Activated CD8-positive, alpha-beta memory T cell treated with anti-CD3 and anti-CD28 coated beads, Interleukin-2, amount 10 ng/mL, durations not matched to agents 7 days and 5 days (primary cell): ENCODE results near the gene DYNLT2. TPM values are rescaled to one million over a fixed set of nuclear protein-coding genes. Genes with fewer than 3 reads are reported as not detected.
"Not testable (repeated sequence)": the region's sequence is repeated elsewhere in the genome, so short reads cannot be mapped to it uniquely, and the experiment has no call there.

ENCODE experiments used
- ATAC-seq: fragments of 150-1000 bp; cut with Tn5 transposase; one replicate; pipeline ENCODE4 v1.10.0; 2021; ENCODE audit warnings: moderate library complexity
- CTCF ChIA-PET: fragments of 350-600 bp; sonication (Branson Sonifier 250); formaldehyde crosslinking; loops from one replicate; lab custom pipeline; 2021; ENCODE audit warnings: antibody characterized with exemption; lab: Charles Lee
- DNase-seq: peaks from one replicate; pipeline ENCODE4 v3.0.0-alpha.2; 2020
- H3K27ac Mint-ChIP-seq: one replicate; pipeline ENCODE4 v1.8.0; 2021; ENCODE audit warnings: mild to moderate bottlenecking, mixed read lengths
- H3K27me3 Mint-ChIP-seq: one replicate; pipeline ENCODE4 v1.8.0; 2021; ENCODE audit warnings: mixed read lengths
- H3K36me3 Mint-ChIP-seq: one replicate; pipeline ENCODE4 v1.8.0; 2021; ENCODE audit warnings: mild to moderate bottlenecking, mixed read lengths
- H3K4me1 Mint-ChIP-seq: one replicate; pipeline ENCODE4 v1.8.0; 2021; ENCODE audit warnings: mixed read lengths
- H3K4me3 Mint-ChIP-seq: one replicate; pipeline ENCODE4 v1.8.0; 2021; ENCODE audit warnings: mild to moderate bottlenecking, moderate library complexity, mixed read lengths
- H3K9me3 Mint-ChIP-seq: one replicate; pipeline ENCODE4 v1.8.0; 2022; ENCODE audit warnings: low read depth, mixed read lengths
- total RNA-seq, 2 experiments: library from RNA; stranded (reverse); gene quantifications; one replicate each; pipeline ENCODE4 v1.2.3, GENCODE V29; 2021

Gene DYNLT2
- total RNA-seq, 2 experiments from 2014 or later: 2.0 to 3.3 TPM

- DNase-seq (no peak), ATAC-seq (no peak)
- Mint-ChIP-seq H3K4me1 (peaks cover under 1% of the 10 kb centered on the region), H3K27ac (no peak overlapping the region), H3K4me3 (no peak overlapping the region), H3K9me3 (no peaks in the 10 kb centered on the region), H3K27me3 (no peaks in the 10 kb centered on the region), H3K36me3 (peaks cover 24% of the 10 kb centered on the region)
- CTCF ChIA-PET: no interaction called here
Measured at GRCh38 chr6:169779092-169779815, 27.9 kb upstream of the DYNLT2 start.

GRCh38 chr6:169778646-169779045 lies 27.3 kb upstream of the DYNLT2 start:
- Mint-ChIP-seq H3K27me3 (no peaks in the 10 kb centered on the region), H3K4me1 (peaks cover 5% of the 10 kb centered on the region), H3K9me3 (no peaks in the 10 kb centered on the region), H3K27ac (no peak overlapping the region), H3K36me3 (peaks cover 24% of the 10 kb centered on the region), H3K4me3 (no peak overlapping the region)
- DNase-seq (no peak), ATAC-seq (no peak)
- CTCF ChIA-PET: no interaction called here

GRCh38 chr6:169777896-169778295 lies 26.5 kb upstream of the DYNLT2 start:
- DNase-seq: no peak
- H3K9me3 Mint-ChIP-seq: no peaks in the 10 kb centered on the region
- H3K4me1 Mint-ChIP-seq: peaks cover 5% of the 10 kb centered on the region
- no peak overlapping the region for H3K27ac Mint-ChIP-seq
- CTCF ChIA-PET: no interaction called here
- no peak overlapping the region for H3K4me3 Mint-ChIP-seq
- no peak for ATAC-seq
- peaks cover 23% of the 10 kb centered on the region for H3K36me3 Mint-ChIP-seq
- no peaks in the 10 kb centered on the region for H3K27me3 Mint-ChIP-seq

- DNase-seq: no peak
- peaks cover 5% of the 10 kb centered on the region for H3K4me1 Mint-ChIP-seq
- CTCF ChIA-PET: interaction anchor here (1.0 kb wide), 1 partner anchor 14 kb away, joined by 3 read pairs; no protein-coding TSS in a partner anchor
- no peak for ATAC-seq
- no peaks in the 10 kb centered on the region for H3K9me3 Mint-ChIP-seq
- no peak overlapping the region for H3K27ac Mint-ChIP-seq
- H3K36me3 Mint-ChIP-seq: peaks cover 23% of the 10 kb centered on the region
- H3K4me3 Mint-ChIP-seq: no peak overlapping the region
- H3K27me3 Mint-ChIP-seq: no peaks in the 10 kb centered on the region
Measured at GRCh38 chr6:169776379-169776778, 25.0 kb upstream of the DYNLT2 start.

- CTCF ChIA-PET: no interaction called here
- H3K4me3 Mint-ChIP-seq: no peak overlapping the region
- no peak for ATAC-seq
- DNase-seq: no peak
- peaks cover 15% of the 10 kb centered on the region for H3K36me3 Mint-ChIP-seq
- no peaks in the 10 kb centered on the region for H3K9me3 Mint-ChIP-seq
- peaks cover 5% of the 10 kb centered on the region for H3K4me1 Mint-ChIP-seq
- no peaks in the 10 kb centered on the region for H3K27me3 Mint-ChIP-seq
- H3K27ac Mint-ChIP-seq: no peak overlapping the region
Measured at GRCh38 chr6:169775321-169775720, 23.9 kb upstream of the DYNLT2 start.

GRCh38 chr6:169774347-169774746 lies 23.0 kb upstream of the DYNLT2 start:
- H3K36me3 Mint-ChIP-seq: peaks cover 13% of the 10 kb centered on the region
- H3K27me3 Mint-ChIP-seq: no peaks in the 10 kb centered on the region
- DNase-seq (no peak), ATAC-seq (no peak)
- H3K27ac Mint-ChIP-seq: no peak overlapping the region
- H3K9me3 Mint-ChIP-seq: no peaks in the 10 kb centered on the region
- CTCF ChIA-PET: no interaction called here
- no peak overlapping the region for H3K4me3 Mint-ChIP-seq
- peaks cover 5% of the 10 kb centered on the region for H3K4me1 Mint-ChIP-seq

- no peaks in the 10 kb centered on the region for H3K9me3 Mint-ChIP-seq
- H3K36me3 Mint-ChIP-seq: peaks cover 20% of the 10 kb centered on the region
- H3K4me1 Mint-ChIP-seq: no peaks in the 10 kb centered on the region
- H3K4me3 Mint-ChIP-seq: no peak overlapping the region
- no peak for DNase-seq
- no peak overlapping the region for H3K27ac Mint-ChIP-seq
- H3K27me3 Mint-ChIP-seq: no peaks in the 10 kb centered on the region
- no peak for ATAC-seq
- CTCF ChIA-PET: interaction anchor here (1.6 kb wide), 1 partner anchor 23 kb away, joined by 5 read pairs; no protein-coding TSS in a partner anchor
Measured at GRCh38 chr6:169766921-169767736, 15.8 kb upstream of the DYNLT2 start.

GRCh38 chr6:169766232-169766631 lies 14.9 kb upstream of the DYNLT2 start:
- Mint-ChIP-seq H3K27me3 (no peaks in the 10 kb centered on the region), H3K9me3 (no peaks in the 10 kb centered on the region), H3K27ac (no peak overlapping the region), H3K4me1 (no peaks in the 10 kb centered on the region), H3K4me3 (no peak overlapping the region), H3K36me3 (peaks cover 17% of the 10 kb centered on the region)
- CTCF ChIA-PET: interaction anchor here (1.6 kb wide), 1 partner anchor 24 kb away, joined by 5 read pairs; no protein-coding TSS in a partner anchor
- DNase-seq (no peak), ATAC-seq (no peak)

- H3K9me3 Mint-ChIP-seq, DNase-seq, H3K27ac Mint-ChIP-seq, H3K4me3 Mint-ChIP-seq, H3K27me3 Mint-ChIP-seq, ATAC-seq, H3K4me1 Mint-ChIP-seq: not testable (repeated sequence)
- CTCF ChIA-PET: interaction anchor here (1.6 kb wide), 1 partner anchor 24 kb away, joined by 5 read pairs; no protein-coding TSS in a partner anchor
- H3K36me3 Mint-ChIP-seq: peaks cover 18% of the 10 kb centered on the region
Measured at GRCh38 chr6:169765789-169766188, 14.4 kb upstream of the DYNLT2 start.

GRCh38 chr6:169763881-169764280 lies 12.5 kb upstream of the DYNLT2 start:
- DNase-seq (no peak), ATAC-seq (no peak)
- Mint-ChIP-seq H3K27me3 (no peaks in the 10 kb centered on the region), H3K36me3 (peaks cover 31% of the 10 kb centered on the region), H3K9me3 (no peaks in the 10 kb centered on the region), H3K27ac (no peak overlapping the region), H3K4me3 (no peak overlapping the region), H3K4me1 (no peaks in the 10 kb centered on the region)
- CTCF ChIA-PET: interaction anchor here (1.1 kb wide), 2 partner anchors 9 to 26 kb away, joined by 3 read pairs; no protein-coding TSS in a partner anchor

GRCh38 chr6:169763308-169763707 lies 11.9 kb upstream of the DYNLT2 start:
- H3K4me3 Mint-ChIP-seq: no peak overlapping the region
- no peaks in the 10 kb centered on the region for H3K9me3 Mint-ChIP-seq
- ATAC-seq (no peak), DNase-seq (no peak)
- no peak overlapping the region for H3K27ac Mint-ChIP-seq
- peaks cover 35% of the 10 kb centered on the region for H3K36me3 Mint-ChIP-seq
- CTCF ChIA-PET: interaction anchor here (1.1 kb wide), 1 partner anchor 10 kb away, joined by 3 read pairs; no protein-coding TSS in a partner anchor
- H3K27me3 Mint-ChIP-seq: no peaks in the 10 kb centered on the region
- H3K4me1 Mint-ChIP-seq: no peaks in the 10 kb centered on the region

- no peaks in the 10 kb centered on the region for H3K27me3 Mint-ChIP-seq
- H3K27ac Mint-ChIP-seq: no peak overlapping the region
- H3K36me3 Mint-ChIP-seq: peaks cover 27% of the 10 kb centered on the region
- no peak for DNase-seq
- H3K9me3 Mint-ChIP-seq: no peaks in the 10 kb centered on the region
- CTCF ChIA-PET: interaction anchor here (1.3 kb wide), 1 partner anchor 829 kb away, joined by 3 read pairs; the partner anchor contains the start of gene PDCD2
- H3K4me3 Mint-ChIP-seq: no peak overlapping the region
- H3K4me1 Mint-ChIP-seq: peaks cover 18% of the 10 kb centered on the region
- no peak for ATAC-seq
Measured at GRCh38 chr6:169755162-169755561, 3.8 kb upstream of the DYNLT2 start.

- peaks cover 21% of the 10 kb centered on the region for H3K36me3 Mint-ChIP-seq
- H3K4me1 Mint-ChIP-seq: peaks cover 26% of the 10 kb centered on the region
- DNase-seq (no peak), ATAC-seq (no peak)
- no peaks in the 10 kb centered on the region for H3K27me3 Mint-ChIP-seq
- peak overlapping the region; percentile 92 for H3K27ac Mint-ChIP-seq
- CTCF ChIA-PET: interaction anchor here (1.1 to 1.7 kb wide), 3 partner anchors 29 to 343 kb away, joined by 3 to 9 read pairs (median 3); no protein-coding TSS in a partner anchor
- H3K9me3 Mint-ChIP-seq: no peaks in the 10 kb centered on the region
- peak overlapping the region; percentile 89 for H3K4me3 Mint-ChIP-seq
Measured at GRCh38 chr6:169752074-169752623, 777 bp upstream of the DYNLT2 start.
